Measurements from ENCODE around the gene TSR2.

Gene TSR2

GRCh38 chrX:54439960-54440871, at the start of gene TSR2:
Gene TSR2, plus strand, starts transcription at chrX:54440404. Its CDS starts 18 bp downstream, at chrX:54440422.
- peak; percentile 75 for DNase-seq

- no peak for DNase-seq
Observed at GRCh38 chrX:54397113-54397512, 43.1 kb upstream of the TSR2 start.

- DNase-seq = no peak
Observed at GRCh38 chrX:54407266-54407665, 32.9 kb upstream of the TSR2 start.

GRCh38 chrX:54411732-54412131, 28.5 kb upstream of the TSR2 start:
- DNase-seq = no peak

- no peak for DNase-seq
Observed at GRCh38 chrX:54413753-54414152, 26.5 kb upstream of the TSR2 start.

GRCh38 chrX:54415534-54416350, 24.5 kb upstream of the TSR2 start:
- no peak for DNase-seq

- DNase-seq = no peak
Observed at GRCh38 chrX:54416965-54417364, 23.2 kb upstream of the TSR2 start.

- no peak for DNase-seq
Observed at GRCh38 chrX:54419559-54420302, 20.5 kb upstream of the TSR2 start.

GRCh38 chrX:54422168-54422567, 18.0 kb upstream of the TSR2 start:
- DNase-seq = no peak

- DNase-seq = no peak
Observed at GRCh38 chrX:54423161-54423888, 16.9 kb upstream of the TSR2 start.

- peak; percentile 68 for DNase-seq
Observed at GRCh38 chrX:54427837-54428424, 12.3 kb upstream of the TSR2 start.

GRCh38 chrX:54430519-54430918, 9.7 kb upstream of the TSR2 start:
- no peak for DNase-seq

GRCh38 chrX:54435121-54435520, 5.1 kb upstream of the TSR2 start:
- DNase-seq = no peak

- DNase-seq = no peak
Observed at GRCh38 chrX:54442790-54443189, 2.6 kb downstream of the TSR2 start.

GRCh38 chrX:54444752-54445151, 4.5 kb downstream of the TSR2 start:
- no peak for DNase-seq

GRCh38 chrX:54446084-54446483, 5.9 kb downstream of the TSR2 start:
- DNase-seq = no peak

- no peak for DNase-seq
Observed at GRCh38 chrX:54447461-54447860, 7.3 kb downstream of the TSR2 start.

GRCh38 chrX:54449929-54450328, 9.7 kb downstream of the TSR2 start:
- DNase-seq = no peak

- no peak for DNase-seq
Observed at GRCh38 chrX:54452920-54453319, 12.7 kb downstream of the TSR2 start.

GRCh38 chrX:54470054-54470760, 30.0 kb downstream of the TSR2 start:
- DNase-seq = no peak

Data from NCI-H510A treated with DMSO at 0.1 percent for 48 hours (cell line).